GM12878 (cell line): Measurements from ENCODE around the gene PHKB. TPM values are rescaled to one million over a fixed set of nuclear protein-coding genes. Genes with fewer than 3 reads are reported as not detected.

Experiments
- ATAC-seq: fragments of 200-7000 bp; cut with Tn5 transposase; 3 replicates; pipeline ENCODE4 v1.9.1; 2020; ENCODE audit warnings: mild to moderate bottlenecking, moderate library complexity
- BruUV-seq: library from RNA; stranded (reverse); fragments of 400-500 nt; replicated peaks from 2 replicates; lab custom pipeline; 2021; lab: Mats Ljungman, UMichigan
- CTCF ChIA-PET: fragments of 300-600 bp; sonication (Branson Sonifier 250); formaldehyde crosslinking; extraction: SDS; loops from one replicate; lab custom pipeline; 2021; ENCODE audit warnings: inconsistent platforms; lab: Yijun Ruan, JAX
- POLR2A ChIA-PET: fragments of 350-600 bp; formaldehyde crosslinking; extraction: SDS; loops from one replicate; lab custom pipeline; 2021; ENCODE audit warnings: inconsistent platforms; lab: Charles Lee
- RAD21 ChIA-PET: fragments of 300-600 bp; sonication (Branson Sonifier 250); formaldehyde crosslinking; loops from one replicate; lab custom pipeline; 2023; ENCODE audit warnings: antibody characterized with exemption; ENCODE audit not compliant: unreplicated experiment; lab: Charles Lee
- SMC1A ChIA-PET: fragments of 300-600 bp; sonication (Branson Sonifier 250); formaldehyde crosslinking; loops from one replicate; lab custom pipeline; 2023; ENCODE audit not compliant: unreplicated experiment, uncharacterized antibody; lab: Charles Lee
- DNase-seq: peaks from one replicate; pipeline ENCODE4 v3.0.0-alpha.2; 2011; ENCODE audit warnings: low read depth, low spot score
- FAIRE-seq: peaks from 3 replicates; lab custom pipeline; 2011; peaks lifted over from hg19 to GRCh38; lab: Jason Lieb, UNC
- H2AFZ ChIP-seq: 2 replicates; pipeline ENCODE4 v1.6.0; 2011; ENCODE audit warnings: low read depth, low read length, control low read depth; ENCODE audit not compliant: control insufficient read depth
- H3K27ac ChIP-seq: 2 replicates; pipeline ENCODE4 v1.5.1; 2011; ENCODE audit warnings: control low read depth; ENCODE audit not compliant: control insufficient read depth, insufficient read depth
- H3K27me3 ChIP-seq, 2 experiments: replicated peaks in 1 of 2; 2 replicates each; pipeline versions ENCODE4 v1.6.0 to v1.6.1; 2011; ENCODE audit warnings: low read length in 1 of 2; ENCODE audit not compliant: control insufficient read depth in 2 of 2, insufficient read depth in 2 of 2
- H3K36me3 ChIP-seq, 2 experiments: 2 replicates each; pipeline ENCODE4 v1.5.1; 2011; ENCODE audit warnings: low read length in 1 of 2; ENCODE audit not compliant: control insufficient read depth in 2 of 2, insufficient read depth in 2 of 2
- H3K4me1 ChIP-seq: 2 replicates; pipeline ENCODE4 v1.6.1; 2011; ENCODE audit warnings: mild to moderate bottlenecking, low read length, moderate library complexity, mixed read lengths; ENCODE audit not compliant: control insufficient read depth, insufficient read depth
- H3K4me2 ChIP-seq: 2 replicates; pipeline ENCODE4 v1.6.0; 2011; ENCODE audit warnings: control low read depth; ENCODE audit not compliant: control insufficient read depth, insufficient read depth
- H3K4me3 ChIP-seq: fragments of 200-600 bp; sonication (generic); 2 replicates; pipeline ENCODE4 v1.5.1; 2016
- H3K79me2 ChIP-seq: 2 replicates; pipeline ENCODE4 v1.6.0; 2011; ENCODE audit warnings: low read length; ENCODE audit not compliant: control insufficient read depth, insufficient read depth
- H3K9ac ChIP-seq: 2 replicates; pipeline ENCODE4 v1.8.0; 2011; ENCODE audit warnings: low read length, control low read depth, mixed read lengths; ENCODE audit not compliant: control insufficient read depth, insufficient read depth
- H3K9me3 ChIP-seq: replicated peaks from 3 replicates; pipeline ENCODE4 v1.5.1; 2011; ENCODE audit warnings: mild to moderate bottlenecking, low read length; ENCODE audit not compliant: control insufficient read depth, insufficient read depth
- H4K20me1 ChIP-seq: 2 replicates; pipeline ENCODE4 v1.6.0; 2011; ENCODE audit not compliant: control insufficient read depth, insufficient read depth
- CBX5 ChIP-seq: sonication (generic); IDR thresholded peaks from 2 replicates; pipeline ENCODE4 v1.6.1; 2016; ENCODE audit warnings: low read depth, moderate library complexity, mild to moderate bottlenecking, inconsistent platforms
- KLF5 ChIP-seq: fragments of 450-650 bp; IDR thresholded peaks from 2 replicates; pipeline ENCODE4 v1.6.1; 2014; ENCODE audit warnings: mild to moderate bottlenecking; ENCODE audit not compliant: partially characterized antibody
- RFX5 ChIP-seq: IDR thresholded peaks from 2 replicates; pipeline ENCODE4 v1.6.1; 2011; ENCODE audit warnings: low read depth, low read length, improper control_type of control experiment
- SMC3 ChIP-seq: IDR thresholded peaks from 2 replicates; pipeline ENCODE4 v1.6.1; 2011; ENCODE audit warnings: low read length, improper control_type of control experiment, borderline replicate concordance
- ZSCAN29 ChIP-seq: fragments of 450-650 bp; IDR thresholded peaks from 2 replicates; pipeline ENCODE4 v1.6.1; 2017; ENCODE audit warnings: mild to moderate bottlenecking, moderate library complexity
- WGBS: methylation state at CpG from one replicate; pipeline ENCODE4 v1.1.6; 2016; ENCODE audit warnings: low lambda C conversion rate; ENCODE audit not compliant: insufficient replicate concordance, insufficient coverage; ENCODE audit errors: missing lambda C conversion rate; 5-methylcytosine and 5-hydroxymethylcytosine counted together
- in situ Hi-C: fragments of 300-500 bp; cut with MboI; formaldehyde crosslinking; loops from 9 replicates; pipeline ENCODE4 v1.14.3; 2018; ENCODE audit warnings: mixed read lengths
- intact Hi-C: fragments of 100-400 bp; cut with micrococcal nuclease; formaldehyde crosslinking; loops from one replicate; pipeline ENCODE4 v1.14.2; 2022; ENCODE audit not compliant: unreplicated experiment
- polyA plus RNA-seq, 11 experiments: library from polyadenylated mRNA; depleted of rRNA in 4 of 11; unstranded in 6 of 11; stranded (reverse) in 5 of 11; fragments of >200 nt; fragmentation: Nextera tagmentation in 4 of 11; fragmentation: Illumina TruSeq in 1 of 11; extraction: Ambion mirVana in 4 of 11; extraction: Trizol in 1 of 11; gene quantifications; 1 replicate in 1 of 11; 2 replicates in 10 of 11; pipeline versions ENCODE4 v1.2.1 to v1.2.3, GENCODE V29; 2011 to 2016; ENCODE audit warnings: inconsistent platforms in 2 of 11, missing spikeins in 2 of 11, low read depth in 1 of 11
- total RNA-seq, 4 experiments: library from RNA; depleted of rRNA in 3 of 4; stranded (reverse); fragments of >200 nt in 3 of 4; fragmentation: Illumina TruSeq in 1 of 4; extraction: Trizol in 1 of 4; gene quantifications; 2 replicates each; pipeline versions ENCODE4 v1.2.1 to v1.2.3, GENCODE V29; 2013 to 2021
- TF ChIP-seq, protein P1 (sequence below): fragments of 450-650 bp; conservative IDR thresholded peaks from 2 replicates; pipeline ENCODE4 v1.6.1; 2017; ENCODE audit warnings: mild to moderate bottlenecking, moderate library complexity
- TF ChIP-seq, protein P2 (sequence below): IDR thresholded peaks from 2 replicates; pipeline ENCODE4 v1.6.1; 2012; ENCODE audit warnings: mild to moderate bottlenecking, low read depth, low read length

Gene PHKB
- total and polyA plus RNA-seq, 10 of the 15 experiments (the other 5 are each of a cell fraction or from before 2014, with no cell fraction given) = 14.2 to 65.6 (median 37.0) TPM

DNA sequence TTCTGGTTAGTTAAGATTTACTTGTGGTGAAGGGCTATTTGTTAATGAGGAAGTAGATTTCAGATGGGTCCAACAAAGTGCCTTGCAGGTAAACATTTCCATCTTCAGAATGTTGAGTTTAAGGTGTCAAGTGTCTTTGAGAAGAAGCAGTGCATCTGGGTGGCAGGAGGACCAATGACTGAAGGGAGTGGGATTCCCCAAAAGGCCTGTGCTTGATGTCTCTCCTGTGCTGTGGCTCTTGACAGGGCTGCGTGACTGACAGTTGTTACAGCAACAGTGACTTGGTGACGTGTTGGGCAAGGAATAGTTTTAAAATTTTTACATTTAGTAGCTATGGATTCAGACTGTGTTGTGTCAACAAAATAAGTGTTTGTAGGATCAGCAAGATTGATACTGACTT is 149.9 kb downstream of the PHKB start:
- no peak for ATAC-seq
- CTCF ChIA-PET = no interaction called here
- Histone ChIP-seq H3K4me1 (no peaks in the 10 kb centered on the region), H3K9me3 (no peaks in the 10 kb centered on the region; the same call in 1 of the 3 replicates), H3K4me3 (no peak overlapping the region), H4K20me1 (no peaks in the 10 kb centered on the region), H2AFZ (no peak overlapping the region)
- TSS peak; percentile 24 for BruUV-seq
- 97% methylated on average over 2 of the region's 2 CpGs for WGBS
- FAIRE-seq = no peak
- POLR2A ChIA-PET = no interaction called here
- SMC1A ChIA-PET = interaction anchor here (2.0 kb wide), 1 partner anchor 78 kb away, joined by 4 read pairs; no protein-coding TSS in a partner anchor
- no peak for TF ChIP-seq CBX5
- no peak for TF ChIP-seq ZSCAN29
- TF ChIP-seq, all 136 proteins: peak for 0
- DNase-seq = no peak
- Histone ChIP-seq H3K36me3 (peaks cover 0 to 2% of the 10 kb centered on the region in 2 experiments; a peak in 2 of 4 replicates), H3K79me2 (no peaks in the 10 kb centered on the region), H3K27me3 (no peaks in the 10 kb centered on the region), H3K27ac (no peak overlapping the region), H3K4me2 (no peak overlapping the region), H3K9ac (no peak overlapping the region)
- RAD21 ChIA-PET = interaction anchor here (0.8 to 1.0 kb wide), 2 partner anchors 18 to 88 kb away, joined by 3 read pairs; no protein-coding TSS in a partner anchor
- intact Hi-C loops (no loop called here), in situ Hi-C loops (no loop called here)

DNA sequence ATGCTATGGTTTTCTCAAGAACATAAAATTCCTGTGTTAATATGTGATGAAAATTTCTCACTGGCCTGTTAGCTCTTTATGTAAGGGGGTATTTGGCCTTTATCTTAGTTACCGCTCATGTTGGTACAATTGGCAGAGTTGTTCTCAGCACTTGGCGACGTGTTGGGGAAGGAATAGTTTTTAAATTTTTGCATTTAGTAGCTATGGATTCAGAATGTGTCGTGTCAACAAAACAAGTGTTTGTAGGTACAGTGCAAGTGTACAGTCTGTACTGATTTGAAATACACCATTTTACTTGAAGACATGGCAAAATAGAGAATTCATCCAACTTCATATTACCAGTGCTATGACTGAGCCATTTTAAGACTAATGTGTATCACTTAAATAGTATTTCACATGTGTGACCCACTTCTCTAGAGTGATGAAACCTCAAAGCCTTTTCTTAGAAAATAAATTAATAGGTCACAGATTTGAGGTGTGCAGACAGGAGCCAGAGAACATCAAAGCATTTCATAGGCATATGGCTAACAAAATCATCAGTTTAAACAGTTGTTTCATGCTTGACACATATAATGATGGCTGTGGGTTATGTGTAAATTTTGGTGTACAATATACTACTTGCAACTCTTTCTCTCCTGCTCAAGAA is 150.8 kb downstream of the PHKB start:
- no peak for ATAC-seq
- WGBS = 95% methylated on average over 4 of the region's 4 CpGs
- no peaks in the 10 kb centered on the region for H4K20me1 ChIP-seq
- H3K79me2 ChIP-seq = no peaks in the 10 kb centered on the region
- TF ChIP-seq, protein P1, sequence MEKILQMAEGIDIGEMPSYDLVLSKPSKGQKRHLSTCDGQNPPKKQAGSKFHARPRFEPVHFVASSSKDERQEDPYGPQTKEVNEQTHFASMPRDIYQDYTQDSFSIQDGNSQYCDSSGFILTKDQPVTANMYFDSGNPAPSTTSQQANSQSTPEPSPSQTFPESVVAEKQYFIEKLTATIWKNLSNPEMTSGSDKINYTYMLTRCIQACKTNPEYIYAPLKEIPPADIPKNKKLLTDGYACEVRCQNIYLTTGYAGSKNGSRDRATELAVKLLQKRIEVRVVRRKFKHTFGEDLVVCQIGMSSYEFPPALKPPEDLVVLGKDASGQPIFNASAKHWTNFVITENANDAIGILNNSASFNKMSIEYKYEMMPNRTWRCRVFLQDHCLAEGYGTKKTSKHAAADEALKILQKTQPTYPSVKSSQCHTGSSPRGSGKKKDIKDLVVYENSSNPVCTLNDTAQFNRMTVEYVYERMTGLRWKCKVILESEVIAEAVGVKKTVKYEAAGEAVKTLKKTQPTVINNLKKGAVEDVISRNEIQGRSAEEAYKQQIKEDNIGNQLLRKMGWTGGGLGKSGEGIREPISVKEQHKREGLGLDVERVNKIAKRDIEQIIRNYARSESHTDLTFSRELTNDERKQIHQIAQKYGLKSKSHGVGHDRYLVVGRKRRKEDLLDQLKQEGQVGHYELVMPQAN = no peak
- TF ChIP-seq, protein P2, sequence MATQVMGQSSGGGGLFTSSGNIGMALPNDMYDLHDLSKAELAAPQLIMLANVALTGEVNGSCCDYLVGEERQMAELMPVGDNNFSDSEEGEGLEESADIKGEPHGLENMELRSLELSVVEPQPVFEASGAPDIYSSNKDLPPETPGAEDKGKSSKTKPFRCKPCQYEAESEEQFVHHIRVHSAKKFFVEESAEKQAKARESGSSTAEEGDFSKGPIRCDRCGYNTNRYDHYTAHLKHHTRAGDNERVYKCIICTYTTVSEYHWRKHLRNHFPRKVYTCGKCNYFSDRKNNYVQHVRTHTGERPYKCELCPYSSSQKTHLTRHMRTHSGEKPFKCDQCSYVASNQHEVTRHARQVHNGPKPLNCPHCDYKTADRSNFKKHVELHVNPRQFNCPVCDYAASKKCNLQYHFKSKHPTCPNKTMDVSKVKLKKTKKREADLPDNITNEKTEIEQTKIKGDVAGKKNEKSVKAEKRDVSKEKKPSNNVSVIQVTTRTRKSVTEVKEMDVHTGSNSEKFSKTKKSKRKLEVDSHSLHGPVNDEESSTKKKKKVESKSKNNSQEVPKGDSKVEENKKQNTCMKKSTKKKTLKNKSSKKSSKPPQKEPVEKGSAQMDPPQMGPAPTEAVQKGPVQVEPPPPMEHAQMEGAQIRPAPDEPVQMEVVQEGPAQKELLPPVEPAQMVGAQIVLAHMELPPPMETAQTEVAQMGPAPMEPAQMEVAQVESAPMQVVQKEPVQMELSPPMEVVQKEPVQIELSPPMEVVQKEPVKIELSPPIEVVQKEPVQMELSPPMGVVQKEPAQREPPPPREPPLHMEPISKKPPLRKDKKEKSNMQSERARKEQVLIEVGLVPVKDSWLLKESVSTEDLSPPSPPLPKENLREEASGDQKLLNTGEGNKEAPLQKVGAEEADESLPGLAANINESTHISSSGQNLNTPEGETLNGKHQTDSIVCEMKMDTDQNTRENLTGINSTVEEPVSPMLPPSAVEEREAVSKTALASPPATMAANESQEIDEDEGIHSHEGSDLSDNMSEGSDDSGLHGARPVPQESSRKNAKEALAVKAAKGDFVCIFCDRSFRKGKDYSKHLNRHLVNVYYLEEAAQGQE = no peak
- TF ChIP-seq SMC3 = no peak
- TF ChIP-seq KLF5 = no peak
- no peak for TF ChIP-seq RFX5
- TF ChIP-seq, all 136 proteins: peak for 0
- Histone ChIP-seq H3K27ac (no peak overlapping the region), H2AFZ (no peak overlapping the region), H3K4me2 (no peak overlapping the region), H3K9me3 (no peaks in the 10 kb centered on the region; the same call in 1 of the 3 replicates), H3K4me1 (no peaks in the 10 kb centered on the region), H3K9ac (no peak overlapping the region), H3K36me3 (no peaks in the 10 kb centered on the region; a peak in 2 of 4 replicates), H3K27me3 (no peaks in the 10 kb centered on the region), H3K4me3 (no peak overlapping the region)
- CTCF ChIA-PET = interaction anchor here (0.8 kb wide), 1 partner anchor 27 kb away, joined by 3 read pairs; no protein-coding TSS in a partner anchor
- SMC1A ChIA-PET = interaction anchor here (1.1 kb wide), 1 partner anchor 11 kb away, joined by 3 read pairs; no protein-coding TSS in a partner anchor
- DNase-seq (no peak), FAIRE-seq (no peak)
- in situ Hi-C loops (no loop called here), intact Hi-C loops (no loop called here)
- no TSS peak for BruUV-seq
- RAD21 ChIA-PET = interaction anchor here (0.8 to 1.0 kb wide), 2 partner anchors 19 to 88 kb away, joined by 3 read pairs; no protein-coding TSS in a partner anchor
- POLR2A ChIA-PET = interaction anchor here (0.6 kb wide), 1 partner anchor 149 kb away, joined by 3 read pairs; no protein-coding TSS in a partner anchor
